HG03196 (cell line): ENCODE results near the gene RAVER2.

Experiments used
- ATAC-seq: cut with Tn5 transposase; IDR thresholded peaks from one replicate; pipeline ENCODE4 v1.9.1; 2021; ENCODE audit not compliant: unreplicated experiment

RAVER2 gene

DNA sequence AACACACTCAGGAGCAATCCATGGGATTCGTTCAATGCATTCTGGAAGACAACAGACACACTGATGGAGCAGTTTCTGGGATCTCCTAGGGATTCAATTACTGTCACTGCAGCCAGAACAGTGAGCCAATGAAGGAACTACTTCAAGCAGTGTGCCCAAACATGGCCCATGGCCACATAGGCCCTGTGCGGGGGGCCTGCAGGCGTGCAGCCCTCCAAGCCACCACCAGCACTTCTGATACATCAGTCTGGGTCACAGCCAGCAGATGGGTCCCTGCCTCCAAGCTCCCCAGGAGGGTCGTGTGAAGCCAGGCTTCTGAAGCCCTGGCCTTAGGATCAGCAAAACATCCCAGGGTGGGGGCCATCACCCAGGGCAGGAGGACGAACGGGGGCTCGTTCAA, 99.3 kb downstream of the RAVER2 start:
- ATAC-seq = no peak

GRCh38 chr1:64844609-64845008, 99.7 kb downstream of the RAVER2 start:
- no peak for ATAC-seq

- no peak for ATAC-seq
Observed at GRCh38 chr1:64845831-64846425, 101.1 kb downstream of the RAVER2 start.

DNA sequence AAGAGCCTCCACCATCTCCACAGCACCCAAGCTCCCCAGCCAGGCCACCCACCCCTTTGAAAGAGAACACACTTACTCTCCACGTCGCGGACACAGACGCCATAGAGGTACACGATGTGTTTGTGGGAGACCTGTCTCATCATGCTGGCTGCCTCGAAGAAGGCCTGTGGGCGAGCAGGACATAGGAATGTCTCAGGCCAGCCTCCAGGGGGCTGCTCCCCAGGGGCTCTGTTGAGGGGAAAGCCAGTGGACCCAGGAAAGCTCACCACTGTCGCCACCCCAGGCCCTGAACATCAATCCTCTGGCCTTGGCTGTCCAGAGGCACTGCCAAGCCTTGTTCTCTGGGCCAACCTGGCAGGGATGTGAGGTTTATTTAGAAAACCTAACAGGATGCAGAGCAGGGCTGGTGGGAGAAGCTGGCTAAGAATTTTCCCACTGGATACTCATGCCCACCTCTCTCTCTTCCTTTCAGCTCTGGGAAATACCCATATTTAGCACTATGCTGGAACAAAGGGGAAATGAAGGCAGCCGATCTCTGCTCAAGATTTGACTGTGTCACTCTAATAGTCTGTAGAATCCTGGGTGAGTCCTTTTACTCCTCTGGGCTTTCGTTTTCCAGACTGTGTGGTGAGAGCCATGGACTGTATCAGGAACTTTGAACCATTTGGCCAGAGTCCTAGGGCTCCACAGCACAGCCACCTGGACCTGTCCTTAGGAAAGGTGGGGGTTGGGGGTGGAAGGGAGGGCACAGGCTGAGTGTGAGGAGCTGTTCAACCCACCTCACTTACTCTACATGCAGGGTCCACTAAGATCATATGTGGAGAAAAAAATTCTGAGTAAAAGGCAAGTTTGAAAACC, 101.9 kb downstream of the RAVER2 start:
- ATAC-seq = no peak

- ATAC-seq = no peak
Observed at GRCh38 chr1:64847666-64848065, 102.8 kb downstream of the RAVER2 start.

GRCh38 chr1:64848136-64848535, 103.3 kb downstream of the RAVER2 start:
- no peak for ATAC-seq

DNA sequence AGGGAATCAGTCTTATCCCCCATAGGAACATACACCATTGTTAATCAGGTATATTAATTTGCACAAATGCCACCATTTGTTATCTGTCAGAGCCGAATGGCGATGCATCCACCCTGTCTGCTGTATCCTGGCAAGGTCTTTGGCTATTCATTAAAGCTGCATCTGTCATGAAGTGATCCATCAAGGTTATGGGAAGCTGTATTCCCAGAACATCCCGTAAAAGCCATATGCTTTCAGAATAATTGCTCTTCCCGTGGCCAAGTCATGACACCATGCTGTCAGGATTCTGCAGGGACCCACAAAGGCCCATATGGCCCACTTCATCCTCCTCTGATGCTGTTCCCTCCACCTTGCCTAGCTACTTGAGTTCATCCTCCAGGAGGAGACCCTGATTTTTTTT, 103.9 kb downstream of the RAVER2 start:
- no peak for ATAC-seq

- ATAC-seq = no peak
Observed at GRCh38 chr1:64849942-64850341, 105.1 kb downstream of the RAVER2 start.

- ATAC-seq = no peak
Observed at GRCh38 chr1:64850846-64851245, 106.0 kb downstream of the RAVER2 start.

- no peak for ATAC-seq
Observed at GRCh38 chr1:64851664-64852063, 106.8 kb downstream of the RAVER2 start.

DNA sequence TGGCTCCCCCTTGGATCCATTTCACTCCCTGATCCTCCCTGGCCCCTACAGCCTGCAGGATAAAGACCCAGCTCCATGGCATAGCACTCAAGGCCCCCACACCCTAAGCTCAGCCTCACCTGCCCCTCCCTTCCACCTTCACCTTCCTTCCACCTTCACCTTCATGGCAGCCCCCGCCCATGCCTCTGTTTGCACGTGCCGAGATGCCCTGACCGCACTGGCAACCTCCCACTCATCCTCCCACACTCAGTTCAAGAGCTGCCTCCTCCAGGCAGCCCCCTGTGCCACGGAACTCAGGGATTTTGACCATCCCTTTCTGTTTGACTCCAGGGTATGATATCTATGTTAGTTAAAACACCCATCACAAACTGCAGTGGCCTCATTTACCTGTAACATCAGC, 109.8 kb downstream of the RAVER2 start:
- ATAC-seq = no peak

DNA sequence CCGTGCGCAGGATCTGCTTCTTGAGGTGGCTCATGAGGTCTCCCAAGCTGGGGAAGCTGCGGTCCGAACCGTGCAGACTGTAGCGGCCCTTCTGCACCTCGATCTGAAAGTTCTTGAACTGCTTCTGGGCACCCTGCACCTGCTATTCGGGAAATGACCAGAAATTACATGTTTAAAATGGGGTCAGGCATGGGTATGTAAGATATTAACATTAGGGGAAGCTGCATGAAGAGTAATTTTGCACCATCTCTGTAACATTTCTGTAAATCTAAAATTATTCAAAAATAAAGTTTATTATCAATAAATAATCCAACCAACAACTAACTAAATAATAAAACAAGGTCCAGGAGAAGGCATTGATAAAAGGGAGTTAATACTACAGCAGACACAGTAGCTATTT, 110.7 kb downstream of the RAVER2 start:
- no peak for ATAC-seq

DNA sequence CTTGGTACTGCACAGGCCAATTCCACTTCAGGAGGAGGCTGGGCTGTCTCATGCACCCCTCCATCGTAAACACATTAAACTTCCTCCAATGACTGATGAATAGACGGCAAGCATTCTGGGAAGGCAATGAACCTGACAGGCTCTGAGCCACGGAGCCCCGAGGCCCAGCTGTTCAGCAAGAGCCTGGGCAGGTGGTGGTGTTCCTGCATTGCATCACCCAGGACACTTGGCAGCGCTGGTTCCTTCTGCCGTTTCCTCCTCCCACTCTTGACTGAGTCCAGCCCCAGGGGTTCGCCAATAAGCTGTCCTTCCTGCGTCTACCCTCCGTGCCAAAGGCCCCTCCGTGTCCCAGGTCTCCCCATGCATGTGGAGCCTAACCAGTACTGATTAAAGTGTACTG, 111.7 kb downstream of the RAVER2 start:
- no peak for ATAC-seq

DNA sequence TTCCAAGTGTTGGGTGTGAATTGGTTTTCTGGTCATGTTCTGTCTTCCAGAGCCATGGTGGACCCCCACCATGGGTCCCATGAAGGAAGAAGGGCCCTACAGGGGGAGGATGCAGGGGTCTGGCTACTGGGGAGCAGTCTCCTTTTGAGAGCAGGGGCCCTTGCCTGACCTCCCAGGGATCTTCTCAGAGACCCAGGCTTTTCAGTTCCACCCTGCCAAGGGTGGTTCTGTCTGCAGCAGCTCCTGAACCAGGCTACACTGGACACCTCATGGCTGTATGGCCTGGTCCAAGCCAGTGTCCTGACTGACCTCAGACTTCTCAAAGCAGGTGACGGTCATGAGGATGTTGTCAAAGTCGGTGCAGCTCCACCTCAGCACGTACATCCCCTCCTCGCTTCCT, 112.5 kb downstream of the RAVER2 start:
- no peak for ATAC-seq

DNA sequence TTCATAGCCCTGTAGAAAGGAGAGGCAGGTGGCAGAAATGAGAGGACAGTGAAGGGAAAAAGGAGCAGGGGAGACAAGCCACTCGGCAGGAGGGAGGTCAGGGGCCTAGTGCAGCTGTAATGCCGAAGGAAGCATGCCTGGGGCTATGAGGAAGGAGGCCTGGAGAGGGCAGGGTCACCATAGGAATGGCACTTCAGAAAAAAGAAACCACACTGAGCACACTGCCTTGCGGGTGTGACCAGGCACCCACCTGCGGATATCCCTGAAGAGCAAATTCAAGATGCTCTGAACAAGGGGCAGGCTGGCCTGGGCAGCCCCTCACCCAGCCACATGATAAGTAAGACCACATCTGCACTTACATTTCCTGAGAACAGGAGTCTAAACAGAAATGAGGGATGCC, 116.7 kb downstream of the RAVER2 start:
- ATAC-seq = no peak

DNA sequence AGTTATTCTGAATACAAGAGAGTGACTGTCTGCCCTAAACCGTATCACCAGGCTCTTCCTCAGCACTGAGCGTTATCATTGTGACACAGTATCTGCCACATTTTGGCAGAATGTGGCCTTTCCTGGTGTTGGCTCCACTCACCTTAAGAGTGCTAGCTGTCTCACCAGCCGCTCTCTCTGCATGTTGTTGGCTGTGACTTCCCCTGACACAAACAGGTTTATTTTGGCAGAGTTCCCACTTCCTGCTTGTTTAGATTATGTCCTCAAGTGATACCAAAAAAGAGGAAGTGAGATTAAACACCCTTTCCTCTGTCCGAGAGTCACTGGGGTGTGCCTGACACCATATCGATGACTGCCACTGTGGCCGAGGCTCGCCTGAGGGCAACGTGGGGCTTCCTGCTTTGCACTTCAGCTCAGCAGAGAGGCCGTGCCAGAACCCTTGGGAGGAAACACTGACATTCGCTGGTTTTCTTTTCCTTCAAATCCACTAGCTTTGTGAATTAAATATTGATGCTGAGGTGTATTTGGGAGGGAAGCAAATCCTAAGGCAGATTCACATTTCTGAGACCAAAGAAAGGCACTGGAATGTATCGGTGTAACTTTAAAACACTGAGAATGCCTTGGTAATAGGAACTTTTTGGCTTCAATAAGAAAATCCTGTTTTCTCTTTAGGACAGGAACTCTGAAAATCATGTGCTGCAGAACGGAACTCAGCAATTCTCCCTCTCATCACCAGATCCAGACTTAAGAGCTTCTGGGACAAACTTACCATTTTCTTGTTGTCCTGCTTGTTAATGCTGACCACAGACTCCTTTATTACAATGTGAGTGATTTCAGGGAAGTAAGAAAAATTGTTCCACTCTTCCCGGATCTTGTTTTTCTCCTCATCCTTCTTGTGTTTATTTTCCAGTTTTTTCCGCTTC, 119.4 kb downstream of the RAVER2 start:
- ATAC-seq = peak; percentile 100

DNA sequence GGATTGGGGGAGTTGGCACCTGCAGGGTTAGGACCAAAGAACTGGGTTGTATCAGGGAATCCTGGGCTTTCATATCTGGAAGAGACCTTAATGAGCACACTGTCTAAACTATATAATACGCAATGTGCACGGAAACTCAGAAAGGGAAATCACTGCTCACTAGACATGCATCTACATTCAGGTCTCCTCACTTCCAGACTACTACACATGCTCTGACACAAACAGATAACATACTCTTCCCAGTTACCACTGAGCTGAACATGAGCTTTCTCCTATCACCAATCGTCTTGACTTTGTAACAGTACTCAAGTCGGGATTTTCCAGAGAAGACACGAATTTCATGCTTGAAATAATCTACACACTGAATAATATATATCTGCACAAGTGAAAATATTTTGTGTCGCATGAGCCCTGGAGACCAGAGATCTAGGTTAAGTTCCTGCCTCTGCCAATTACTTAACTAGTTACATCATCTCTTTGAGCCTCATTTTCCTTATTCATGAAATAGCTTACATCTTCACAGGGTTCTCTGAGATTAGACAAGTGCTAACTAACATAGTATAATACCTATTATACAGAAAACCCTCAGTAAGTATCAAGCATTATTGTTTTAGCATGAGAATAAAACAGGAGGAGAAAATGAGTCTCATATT, 120.4 kb downstream of the RAVER2 start:
- ATAC-seq = no peak

DNA sequence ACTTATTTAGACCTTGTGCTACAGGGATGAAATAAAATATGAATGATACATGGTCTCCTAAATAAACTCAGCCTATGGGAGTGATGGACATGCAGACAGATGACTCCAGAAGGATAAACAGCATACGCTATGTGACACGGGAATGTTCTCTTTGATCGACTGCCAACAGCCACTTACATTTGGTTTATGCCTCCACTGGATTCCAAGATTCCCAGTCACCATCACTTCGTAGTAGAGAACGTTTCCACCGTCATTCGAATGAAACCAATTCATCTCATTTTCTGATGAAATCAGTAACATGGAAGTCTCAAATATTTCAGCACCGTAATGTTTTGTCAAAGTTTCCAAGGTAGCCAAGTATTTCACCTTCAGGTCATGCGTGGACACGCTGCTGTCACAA, 121.8 kb downstream of the RAVER2 start:
- ATAC-seq = no peak

- ATAC-seq = no peak
Observed at GRCh38 chr1:64867266-64867665, 122.4 kb downstream of the RAVER2 start.

DNA sequence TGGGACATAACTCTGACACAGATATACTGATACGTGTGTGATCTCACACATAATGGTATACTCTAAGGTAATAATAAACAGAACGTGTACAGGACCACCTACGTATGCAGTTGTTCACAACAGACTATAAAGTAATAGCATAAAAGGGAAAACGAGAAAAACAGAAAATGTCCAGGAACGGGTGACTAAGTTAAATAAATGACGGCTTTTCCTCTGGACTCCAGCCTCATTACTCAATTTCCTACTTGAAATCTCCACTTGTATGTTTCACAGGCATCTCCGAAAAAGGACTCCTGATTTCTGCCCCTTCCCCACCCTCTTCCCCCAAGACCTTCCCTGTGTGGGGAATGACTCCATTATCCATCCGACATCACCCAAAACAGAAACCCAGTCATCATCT, 126.4 kb downstream of the RAVER2 start:
- ATAC-seq = no peak

GRCh38 chr1:64872067-64872466, 127.2 kb downstream of the RAVER2 start:
- no peak for ATAC-seq
